C4-2B (cell line): Measurements from ENCODE around the gene ARPC3.

ENCODE experiments used
- CTCF ChIP-seq: fragments of 450-650 bp; conservative IDR thresholded peaks from 2 replicates; pipeline ENCODE4 v1.5.1; 2017; ENCODE audit warnings: mild to moderate bottlenecking
- ZFX ChIP-seq: fragments of 450-650 bp; IDR thresholded peaks from 2 replicates; pipeline ENCODE4 v1.6.1; 2017

DNA sequence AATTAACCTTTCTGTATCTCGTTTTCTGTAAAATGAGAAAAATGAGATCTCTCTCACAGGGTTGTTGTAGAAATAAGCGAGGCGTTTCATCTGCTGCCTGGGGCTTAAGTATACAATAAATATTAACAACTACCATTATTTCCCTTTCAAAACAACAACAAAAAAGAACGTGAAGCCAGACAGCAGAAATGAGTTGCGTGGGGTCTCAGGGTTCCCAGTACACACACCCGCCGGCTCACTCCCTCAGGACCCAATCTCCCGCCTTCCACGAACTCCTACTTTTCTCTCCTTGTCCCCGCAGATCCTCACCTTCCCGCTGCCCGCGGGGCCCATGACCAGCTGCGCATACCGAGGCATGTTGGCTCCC lies 17.7 kb upstream of the ARPC3 start:
- TF ChIP-seq CTCF (no peak), ZFX (no peak)
